Measurements from ENCODE around the gene SPOCD1. TPM values are rescaled to one million over a fixed set of nuclear protein-coding genes. Genes with fewer than 3 reads are reported as not detected.

Gene SPOCD1
- 5.7 and 6.9 TPM in 2 replicates for total RNA-seq (2014; rRNA removed; shearing (Covaris generic))

DNA sequence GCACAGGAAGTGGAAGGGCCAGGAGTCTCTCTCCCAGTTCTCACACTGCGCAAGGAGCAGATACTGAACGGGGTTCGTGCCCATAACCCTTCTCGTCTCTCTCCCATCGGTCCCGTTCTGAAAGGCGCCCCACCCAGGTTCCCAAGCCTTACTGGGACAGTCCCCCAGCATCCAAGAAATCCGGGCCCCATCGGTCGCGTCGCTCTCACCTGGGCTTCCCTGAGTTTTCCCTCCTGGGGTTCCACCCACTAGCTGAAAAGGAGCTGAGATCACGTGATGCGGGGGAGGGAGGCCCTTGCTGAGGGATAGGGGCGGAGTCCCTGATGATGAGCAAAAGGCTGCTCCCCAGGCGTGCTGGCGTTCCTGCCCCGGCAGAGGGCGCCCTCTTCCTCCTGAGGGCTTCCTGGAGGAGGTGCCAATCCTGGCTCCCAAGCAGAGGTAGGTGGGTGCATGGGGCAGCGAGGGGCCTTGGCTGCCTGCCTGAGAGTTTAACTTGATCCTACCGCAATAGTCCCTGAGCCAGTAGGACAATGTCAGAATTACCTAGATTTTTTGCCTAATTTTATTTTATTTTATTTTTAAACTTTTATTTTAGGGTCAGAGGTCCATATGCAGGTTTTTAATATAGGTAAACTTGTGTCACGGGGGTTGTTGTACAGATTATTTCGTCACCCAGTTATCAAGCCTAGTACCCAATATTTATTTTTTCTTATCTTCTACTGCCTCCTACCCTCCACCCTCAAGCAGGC lies at the start of gene SPOCD1:
Gene SPOCD1, minus strand, starts transcription at position 271 of the 749 bp plus-strand sequence. CDS start 689 bp downstream, outside the sequence.
- DNase-seq (ENCODE audit: low spot score) = peak; percentile 80

DNA sequence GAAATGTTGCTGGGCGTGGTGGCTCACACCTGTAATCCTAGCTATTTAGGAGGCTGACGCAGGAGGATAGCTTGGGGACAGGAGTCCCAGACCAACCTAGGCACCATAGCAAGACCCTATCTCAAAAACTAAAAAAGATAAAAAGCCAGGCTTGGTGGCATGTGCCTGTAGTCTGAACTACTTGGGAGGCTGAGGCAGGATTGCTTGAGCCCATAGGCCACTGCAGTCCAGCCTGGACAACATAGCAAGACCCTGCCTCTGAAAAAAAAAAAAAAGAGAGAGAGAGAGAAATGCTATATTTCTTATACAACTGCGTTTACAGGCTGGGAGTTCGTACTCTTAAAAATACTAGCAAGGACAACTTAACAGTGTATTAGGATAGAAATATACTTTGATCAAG lies 46.2 kb upstream of the SPOCD1 start:
- DNase-seq (ENCODE audit: low spot score) = no peak

DNA sequence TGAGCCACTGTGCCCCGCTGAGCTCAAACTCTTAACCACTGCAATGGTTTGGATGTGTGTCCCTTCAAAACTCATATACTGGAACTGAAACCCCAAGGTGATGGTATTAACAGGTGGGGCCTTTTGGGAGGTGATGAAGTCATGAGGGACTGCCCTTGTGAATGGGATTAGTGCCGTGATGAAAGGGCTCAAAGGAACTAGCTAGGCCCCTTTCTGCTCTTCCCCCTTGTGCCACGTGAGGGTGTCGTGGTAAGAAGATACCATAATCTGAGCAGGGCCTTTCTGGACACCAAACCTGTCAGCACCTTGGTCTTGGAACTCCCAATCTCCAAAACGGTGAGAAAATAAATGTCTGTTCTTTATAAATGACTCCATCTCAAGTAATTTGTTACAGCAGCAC lies 45.5 kb upstream of the SPOCD1 start:
- no peak for DNase-seq (ENCODE audit: low spot score)

DNA sequence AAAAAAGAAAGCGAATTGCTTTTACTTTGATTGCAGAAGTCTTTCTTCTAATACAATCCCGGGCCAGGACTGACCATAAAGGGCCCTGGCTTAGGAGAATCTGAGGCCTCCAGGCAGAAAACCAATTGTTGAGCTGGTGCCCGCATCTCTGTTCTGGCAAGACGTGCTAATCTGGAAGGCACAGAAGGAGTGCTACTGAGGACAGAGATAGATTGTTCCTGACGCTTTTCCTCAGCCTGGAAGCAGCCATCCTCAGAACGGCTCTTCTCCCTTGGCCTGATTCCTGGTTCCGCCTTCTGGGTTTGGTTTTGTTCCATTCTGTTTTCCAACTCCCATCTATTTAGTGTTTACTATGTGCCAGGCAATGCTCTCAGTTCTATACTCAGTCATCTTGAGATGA lies 44.8 kb upstream of the SPOCD1 start:
- no peak for DNase-seq (ENCODE audit: low spot score)

DNA sequence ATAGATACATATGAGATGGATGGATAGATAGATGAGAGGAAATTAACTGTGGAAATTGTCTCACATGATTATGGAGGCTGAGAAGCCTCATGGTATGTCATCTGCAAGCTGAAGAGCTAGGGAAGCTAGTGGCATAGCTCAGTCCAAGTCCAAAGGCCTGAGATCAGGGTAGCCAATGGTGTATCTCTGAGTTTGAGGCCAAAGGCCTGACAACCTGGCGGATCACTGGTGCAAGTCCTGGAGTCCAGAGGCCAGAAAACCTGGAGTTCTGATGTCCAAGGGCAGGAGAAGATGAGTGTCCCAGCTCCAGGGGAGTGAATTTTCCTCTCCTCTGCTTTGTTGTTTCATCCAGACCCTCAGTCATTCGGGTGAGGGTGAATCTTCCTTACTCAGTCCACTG lies 43.9 kb upstream of the SPOCD1 start:
- no peak for DNase-seq (ENCODE audit: low spot score)

DNA sequence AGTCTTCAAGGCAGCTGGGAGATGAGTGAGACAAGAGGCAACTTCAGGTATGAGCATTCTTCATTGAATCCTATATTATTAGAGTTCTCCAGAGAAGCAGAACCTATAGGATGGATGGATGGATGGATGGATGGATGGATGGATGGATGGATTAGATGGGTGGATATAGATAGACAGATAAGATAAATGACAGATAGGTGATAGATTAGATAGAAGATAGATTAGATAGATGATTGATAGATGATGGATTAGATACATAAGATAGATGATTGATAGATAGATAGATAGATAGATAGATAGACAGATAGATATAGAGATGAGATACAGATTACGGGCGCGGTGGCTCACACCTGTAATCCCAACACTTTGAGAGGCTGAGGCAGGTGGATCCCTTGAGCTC lies 43.2 kb upstream of the SPOCD1 start:
- DNase-seq (ENCODE audit: low spot score) = no peak

DNA sequence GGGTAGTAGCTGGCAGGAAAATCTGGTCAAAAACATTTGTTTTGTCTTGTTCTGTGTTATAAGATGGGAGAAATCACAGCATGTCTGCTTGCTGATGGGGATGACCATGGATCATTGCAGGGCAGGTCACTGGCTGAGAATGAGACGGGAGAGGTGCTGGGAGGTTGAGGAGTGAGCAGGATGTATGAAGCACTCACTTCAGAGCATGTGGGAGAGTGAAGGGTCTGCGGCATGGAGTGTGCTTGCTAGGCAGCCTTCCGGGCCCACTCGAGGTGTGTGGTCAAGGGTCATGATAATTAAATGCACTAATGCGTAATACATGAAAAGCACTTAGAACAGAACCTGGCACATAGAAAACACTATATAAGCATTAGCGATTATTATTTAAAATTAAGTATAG lies 42.0 kb upstream of the SPOCD1 start:
- no peak for DNase-seq (ENCODE audit: low spot score)

DNA sequence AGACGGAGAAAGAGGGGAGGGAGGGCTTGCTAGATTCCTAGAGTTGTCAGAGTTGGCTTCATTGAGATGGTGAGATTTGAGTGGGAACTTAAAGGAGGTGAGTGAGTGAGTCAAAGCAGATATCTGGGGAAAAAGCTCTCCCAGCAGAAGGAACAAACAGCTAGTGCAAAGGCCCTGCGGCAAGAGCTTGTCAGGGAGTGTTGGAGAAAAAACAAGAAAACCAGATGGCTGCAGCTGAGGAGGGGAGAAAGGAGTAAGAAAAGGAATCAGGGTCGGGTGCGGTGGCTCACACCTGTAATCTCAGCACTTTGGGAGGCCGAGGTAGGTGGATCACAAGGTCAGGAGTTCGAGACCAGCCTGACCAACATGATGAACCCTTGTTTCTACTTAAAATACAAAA lies 40.3 kb upstream of the SPOCD1 start:
- DNase-seq (ENCODE audit: low spot score) = no peak

DNA sequence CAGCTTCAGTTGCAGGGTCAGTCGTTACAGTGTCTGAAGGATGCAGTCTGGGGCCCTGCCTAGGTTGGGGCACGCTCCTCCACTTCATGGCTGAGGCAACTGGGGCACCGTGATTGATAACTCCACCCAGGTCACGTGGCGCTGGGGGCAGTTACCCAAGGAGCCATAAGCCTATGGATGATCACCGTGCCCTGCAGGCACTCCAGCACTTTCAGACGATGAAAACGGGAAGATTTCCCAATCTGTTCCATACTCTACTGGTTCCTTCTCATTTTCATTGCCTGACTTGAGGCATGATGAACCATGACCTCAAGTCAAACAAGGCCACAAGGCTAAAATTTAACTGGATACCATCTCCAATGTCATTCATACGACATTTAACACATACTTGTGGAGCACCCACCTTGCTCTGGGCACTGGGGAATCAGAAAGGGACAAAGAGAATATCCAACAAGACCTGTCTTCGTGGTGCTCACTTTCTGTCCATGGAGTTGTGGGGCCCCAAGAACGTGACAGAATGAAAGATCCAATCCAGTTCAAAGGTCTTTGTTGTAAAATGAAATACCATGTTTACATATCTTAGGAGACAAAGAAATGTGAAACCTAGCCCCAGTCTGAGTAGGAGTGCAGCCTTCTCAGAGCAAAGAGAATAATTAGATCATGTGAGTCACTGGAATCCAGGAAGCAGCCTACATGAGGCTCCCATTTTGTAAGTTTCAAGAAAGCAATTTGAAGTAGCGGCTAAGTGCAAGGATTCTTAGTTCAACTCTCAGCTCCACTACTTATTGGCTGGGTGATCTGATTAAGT lies 39.4 kb upstream of the SPOCD1 start:
- peak; percentile 3 for DNase-seq (ENCODE audit: low spot score)

DNA sequence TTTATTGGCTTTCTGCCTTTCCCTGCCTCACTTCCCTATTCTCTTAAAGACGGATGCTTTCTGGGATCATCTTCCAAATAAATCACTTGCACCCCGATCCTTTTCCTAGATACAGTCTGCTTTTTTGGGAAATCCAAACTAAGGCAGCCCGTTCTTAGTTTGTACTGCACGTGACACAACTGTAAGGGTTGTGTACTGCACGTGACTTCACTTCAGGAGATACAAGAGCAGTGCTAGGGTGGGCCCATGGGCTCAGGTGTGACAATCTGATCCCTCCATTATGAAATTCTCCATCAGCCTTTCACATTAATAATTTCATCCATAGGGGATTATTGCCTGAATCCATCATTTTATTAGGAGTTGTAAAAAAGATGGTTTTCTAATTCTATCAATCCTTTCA lies 33.8 kb upstream of the SPOCD1 start:
- DNase-seq (ENCODE audit: low spot score) = no peak

DNA sequence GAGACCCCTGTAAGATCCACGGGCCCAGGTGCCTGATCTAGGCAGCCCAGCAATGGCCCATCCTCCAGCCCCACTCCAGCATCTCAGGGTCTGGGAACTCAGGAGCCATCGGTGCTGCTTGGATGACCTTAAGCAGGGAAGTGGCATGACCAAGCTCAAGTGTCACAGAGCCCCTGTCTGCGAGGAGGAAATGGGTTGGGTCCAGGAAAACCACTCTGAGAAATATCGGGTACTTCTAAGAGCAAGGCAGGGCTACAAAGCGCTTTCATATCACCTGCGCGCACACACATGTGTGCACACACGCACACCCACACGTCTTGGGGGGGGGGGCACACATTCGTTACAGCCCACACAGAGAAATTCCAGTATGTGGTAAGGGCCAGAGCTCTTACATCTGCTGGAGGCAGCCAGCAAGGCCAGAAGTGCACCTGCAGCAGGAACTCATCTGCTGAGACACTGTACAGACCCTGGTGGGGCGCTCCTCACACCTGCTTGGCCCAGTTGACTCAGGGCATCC lies 32.6 kb upstream of the SPOCD1 start:
- DNase-seq (ENCODE audit: low spot score) = no peak

DNA sequence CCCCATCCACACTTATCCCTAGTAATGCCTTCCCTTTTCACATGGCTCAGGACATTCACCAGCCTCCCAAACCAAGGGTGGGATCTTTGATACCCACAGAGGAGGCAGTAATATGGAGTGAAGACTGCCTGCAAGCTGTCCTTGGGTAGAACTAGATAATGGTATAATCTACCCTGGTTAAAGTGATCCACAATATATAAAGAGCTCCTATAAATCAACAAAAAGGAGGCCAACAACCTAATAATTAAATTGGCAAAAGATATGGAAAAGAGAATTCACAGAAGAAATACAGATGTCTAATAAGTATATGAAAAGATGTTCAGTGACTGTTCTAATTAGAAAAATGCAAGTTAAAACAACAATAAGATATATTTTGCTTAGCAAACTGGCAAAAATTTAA lies 30.7 kb upstream of the SPOCD1 start:
- DNase-seq (ENCODE audit: low spot score) = no peak

DNA sequence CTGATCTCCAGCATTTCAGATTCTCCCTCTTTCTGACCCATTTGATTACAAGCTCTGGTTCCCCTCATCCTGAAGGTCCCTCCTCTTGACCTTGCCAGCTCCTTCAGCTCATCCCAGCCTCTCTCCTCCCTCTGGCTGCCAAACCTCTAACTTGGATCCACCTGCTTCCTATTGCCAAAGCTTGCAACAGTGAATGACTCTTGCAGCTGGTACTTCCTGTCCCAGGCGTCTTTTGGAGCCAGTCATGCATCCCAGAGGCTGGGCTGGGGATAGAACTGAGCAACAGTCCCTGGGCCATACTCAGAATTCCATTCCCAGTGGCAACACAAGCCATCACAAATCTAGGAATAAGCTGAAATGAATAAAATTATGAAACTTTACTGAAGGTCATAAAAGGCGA lies 27.7 kb upstream of the SPOCD1 start:
- DNase-seq (ENCODE audit: low spot score) = peak; percentile 7

DNA sequence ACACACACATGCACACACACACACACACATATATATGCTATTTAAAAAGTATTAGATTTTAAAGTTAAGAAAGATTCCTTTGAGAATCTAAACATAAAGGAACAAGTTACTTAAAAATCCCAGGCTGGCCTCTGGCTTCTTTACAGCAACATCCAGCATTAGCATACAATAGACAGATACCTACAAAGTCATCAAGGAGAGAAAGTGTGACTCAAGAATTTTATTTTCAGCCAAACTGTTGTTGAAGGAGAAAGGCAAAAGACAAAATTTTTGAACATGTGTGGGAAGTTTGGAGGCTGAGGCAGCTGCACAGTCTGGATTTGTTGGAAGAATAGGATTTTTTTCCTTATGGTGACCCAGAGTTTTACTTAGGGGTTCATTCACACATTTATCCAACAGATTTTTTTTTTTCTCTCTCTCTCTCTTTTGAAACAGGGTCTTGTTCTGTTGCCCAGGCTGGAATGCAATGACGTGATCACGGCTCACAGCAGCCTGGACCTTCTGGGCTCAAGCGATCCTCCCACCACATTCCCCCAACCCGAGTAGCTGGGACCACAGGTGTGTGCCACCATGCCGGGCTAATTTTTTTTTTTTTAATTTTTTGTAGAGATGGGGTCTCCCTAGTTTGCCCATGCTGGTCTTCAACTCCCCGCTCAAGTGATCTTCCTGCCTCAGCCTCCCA lies 24.0 kb upstream of the SPOCD1 start:
- no peak for DNase-seq (ENCODE audit: low spot score)

DNA sequence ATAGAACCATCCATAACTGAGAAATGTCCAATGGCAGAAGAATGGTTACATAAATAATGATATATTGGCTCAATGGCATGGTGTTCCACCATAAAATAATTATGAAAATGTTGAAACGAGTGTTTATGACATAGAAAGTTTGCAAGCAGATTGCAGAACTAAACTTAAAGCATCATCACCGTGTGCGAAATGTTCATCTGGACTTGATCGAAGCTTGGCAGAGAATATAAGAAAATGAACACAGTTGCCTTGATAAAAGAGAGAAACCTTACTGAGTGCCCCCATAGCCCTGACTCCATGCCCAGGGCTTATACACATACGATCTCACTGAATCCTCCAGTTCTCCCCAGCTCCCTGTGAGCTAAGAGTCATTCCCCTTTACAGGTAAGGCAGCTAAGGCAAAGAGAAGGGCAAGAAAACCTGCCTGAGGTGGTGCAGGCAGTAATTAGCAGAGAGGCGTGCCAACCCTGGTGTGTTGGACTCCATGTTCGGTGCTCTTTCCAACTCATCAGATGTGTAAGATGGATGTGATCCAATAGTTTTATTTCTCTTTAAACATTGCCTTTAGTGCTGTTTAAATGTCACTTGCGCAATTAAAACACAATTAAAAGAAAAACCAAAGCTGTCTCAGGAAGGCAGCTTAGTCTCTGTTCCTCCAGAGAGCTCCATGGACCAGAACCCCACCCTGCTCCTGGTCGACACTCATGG lies 21.8 kb upstream of the SPOCD1 start:
- DNase-seq (ENCODE audit: low spot score) = no peak

DNA sequence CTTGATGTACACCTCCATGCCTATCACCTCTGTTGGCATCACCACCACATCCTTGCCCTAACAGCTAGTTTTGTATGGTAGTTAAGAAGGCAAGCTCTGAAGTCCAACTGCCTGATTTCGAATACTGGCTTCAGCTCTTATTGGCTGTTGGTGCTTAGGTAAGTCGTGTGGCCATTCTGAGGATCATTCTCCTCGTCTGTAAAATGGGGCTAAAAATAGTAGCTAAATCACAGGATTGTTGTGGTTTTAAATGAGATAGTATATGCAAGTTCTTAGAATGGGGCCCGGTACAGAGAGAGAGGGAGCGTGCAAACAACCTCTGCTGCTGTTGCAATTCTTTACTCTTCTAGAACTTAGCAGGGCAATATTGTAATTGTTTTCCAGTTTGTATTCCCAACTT lies 20.8 kb upstream of the SPOCD1 start:
- DNase-seq (ENCODE audit: low spot score) = no peak

DNA sequence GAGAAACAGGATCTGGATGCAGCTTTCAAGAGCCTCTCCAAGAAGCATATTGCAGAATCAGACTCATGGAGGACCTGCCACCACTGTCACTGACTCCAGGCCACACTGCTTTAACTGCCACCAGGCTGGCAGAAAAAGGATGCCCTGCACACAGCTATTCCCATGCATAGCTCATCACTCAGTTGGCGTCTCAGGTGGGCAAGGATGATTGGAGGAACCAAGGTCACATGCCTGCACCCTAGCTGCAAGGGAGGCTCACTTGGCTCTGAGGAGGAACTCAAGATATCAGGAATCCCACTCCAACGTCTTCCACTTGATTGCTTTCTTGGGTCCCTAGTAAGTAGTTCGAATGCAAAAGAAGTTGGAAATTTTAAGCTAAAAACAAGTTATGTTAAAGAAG lies 19.6 kb upstream of the SPOCD1 start:
- DNase-seq (ENCODE audit: low spot score) = no peak

DNA sequence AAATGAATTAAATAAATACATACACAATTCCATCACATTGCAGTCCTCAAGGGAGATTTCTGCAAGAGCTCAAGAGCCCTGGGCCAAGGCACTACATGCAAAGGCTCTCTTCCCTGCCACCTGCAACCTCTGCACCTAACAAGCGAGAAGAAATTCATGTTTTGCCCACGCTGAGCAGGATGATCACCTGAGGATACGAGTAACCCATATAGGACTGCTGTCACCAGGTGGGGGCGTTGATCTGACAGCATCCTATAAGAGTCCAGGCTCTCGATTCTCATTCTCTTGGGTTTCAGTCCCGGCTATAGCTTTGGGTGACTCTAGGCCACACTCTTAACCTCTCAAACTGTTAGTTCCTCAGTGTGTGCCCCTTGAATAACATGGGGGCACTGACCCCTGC lies 18.7 kb upstream of the SPOCD1 start:
- no peak for DNase-seq (ENCODE audit: low spot score)

DNA sequence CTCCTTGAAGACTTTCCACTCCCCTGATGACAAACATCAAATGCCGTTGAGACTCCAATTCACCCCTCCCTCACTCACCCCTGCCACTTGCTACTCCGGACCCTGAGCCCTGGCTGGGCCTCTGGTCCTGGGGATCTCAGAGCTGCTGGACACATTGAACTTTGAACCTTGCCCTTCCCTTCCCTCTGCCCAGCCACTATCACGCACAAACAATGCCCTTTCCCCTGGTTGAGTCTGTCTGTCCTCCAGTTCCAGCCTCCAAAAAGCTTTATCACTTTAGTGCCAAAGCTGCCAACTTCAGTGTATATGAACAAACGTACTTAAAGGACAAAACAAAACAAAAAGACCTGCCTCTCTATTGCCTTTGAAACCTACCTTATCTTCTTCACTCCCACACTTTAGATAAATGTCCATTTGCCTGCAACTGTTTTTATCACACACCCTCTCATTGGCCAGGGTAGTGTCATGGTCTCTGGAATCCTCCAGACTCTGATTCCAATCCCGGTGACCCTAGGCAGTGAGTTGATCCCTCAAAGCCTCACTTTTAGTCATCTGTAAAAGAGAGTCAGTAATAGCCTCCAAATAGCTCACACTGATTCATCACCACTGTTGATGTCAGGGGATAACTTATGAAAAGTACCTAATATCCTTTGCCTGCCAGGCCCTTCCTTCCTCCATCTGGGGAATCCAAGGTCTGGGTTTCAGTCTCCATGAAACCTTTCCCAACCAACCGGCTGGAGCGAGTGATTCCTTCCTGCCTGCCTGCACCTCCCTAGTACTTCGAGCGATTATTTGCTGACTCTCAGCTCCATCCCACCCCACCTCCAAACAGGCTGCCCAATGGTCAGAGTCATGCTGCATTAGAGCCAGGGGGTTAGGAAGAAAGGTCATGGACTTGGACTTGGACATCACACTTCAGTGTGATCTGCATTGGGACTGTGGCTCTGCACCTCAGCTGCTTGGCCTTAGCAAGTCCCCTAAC lies 15.9 kb upstream of the SPOCD1 start:
- peak; percentile 6 for DNase-seq (ENCODE audit: low spot score)

DNA sequence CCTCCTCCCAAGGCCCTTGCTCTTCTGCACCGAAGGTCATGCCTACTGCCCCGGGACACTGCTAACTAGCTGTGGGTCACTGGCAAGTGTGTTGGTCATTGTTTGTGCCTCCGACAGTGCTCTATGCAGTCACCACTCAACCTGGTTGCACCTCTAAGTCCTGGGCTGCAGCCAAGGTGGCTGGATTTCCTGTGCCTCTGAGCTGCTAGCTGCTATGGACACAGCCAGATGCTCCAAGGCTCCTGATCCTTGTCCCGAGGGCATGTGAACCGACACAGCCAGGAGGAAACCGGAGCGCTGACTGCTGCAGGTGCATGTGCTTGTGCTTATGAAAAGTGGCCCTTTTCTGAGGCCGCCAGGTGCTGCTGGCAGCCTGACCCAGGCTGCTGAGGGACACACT lies 14.7 kb upstream of the SPOCD1 start:
- no peak for DNase-seq (ENCODE audit: low spot score)

DNA sequence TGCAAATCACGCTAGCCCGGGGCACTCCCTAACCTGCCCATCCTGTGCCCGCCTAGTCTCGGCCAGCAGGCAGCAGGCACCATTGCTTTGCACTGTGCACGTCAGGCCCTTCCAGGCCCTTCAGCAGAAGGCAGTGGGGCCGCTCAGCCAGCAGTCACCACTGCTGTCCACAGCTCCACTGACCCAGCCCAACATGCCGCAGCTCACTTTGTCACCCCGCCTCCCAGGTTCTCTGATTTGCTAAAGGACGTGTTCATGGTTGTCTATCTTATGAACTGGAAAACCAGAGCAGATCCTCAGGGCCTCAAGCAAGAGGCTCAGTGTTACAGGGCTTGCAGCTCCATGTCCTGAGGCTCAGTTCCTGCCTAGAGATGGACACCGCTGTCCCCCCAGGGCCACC lies 14.2 kb upstream of the SPOCD1 start:
- DNase-seq (ENCODE audit: low spot score) = no peak

Data from A172 (cell line).